ENCODE results near the gene COBLL1.

DNA sequence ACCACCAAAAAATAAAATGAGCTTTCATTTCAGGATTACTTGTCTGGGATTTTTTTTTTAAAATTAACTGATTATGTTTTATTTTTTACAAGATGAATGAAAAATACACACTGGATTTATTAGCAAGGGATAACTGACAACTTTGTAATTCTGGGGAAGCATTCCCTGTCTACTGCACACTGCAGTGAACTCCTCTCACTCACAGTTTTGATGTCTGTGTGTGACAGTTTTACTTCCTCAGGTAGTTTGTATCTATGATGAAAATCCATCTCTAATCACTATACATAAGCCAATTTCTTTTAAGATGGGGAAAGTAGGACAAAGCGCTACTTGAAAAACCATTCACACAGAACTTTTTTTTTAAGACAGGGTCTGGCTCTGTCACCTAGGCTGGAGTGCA is 94.5 kb downstream of the COBLL1 start:
- TF ChIP-seq, protein P1, sequence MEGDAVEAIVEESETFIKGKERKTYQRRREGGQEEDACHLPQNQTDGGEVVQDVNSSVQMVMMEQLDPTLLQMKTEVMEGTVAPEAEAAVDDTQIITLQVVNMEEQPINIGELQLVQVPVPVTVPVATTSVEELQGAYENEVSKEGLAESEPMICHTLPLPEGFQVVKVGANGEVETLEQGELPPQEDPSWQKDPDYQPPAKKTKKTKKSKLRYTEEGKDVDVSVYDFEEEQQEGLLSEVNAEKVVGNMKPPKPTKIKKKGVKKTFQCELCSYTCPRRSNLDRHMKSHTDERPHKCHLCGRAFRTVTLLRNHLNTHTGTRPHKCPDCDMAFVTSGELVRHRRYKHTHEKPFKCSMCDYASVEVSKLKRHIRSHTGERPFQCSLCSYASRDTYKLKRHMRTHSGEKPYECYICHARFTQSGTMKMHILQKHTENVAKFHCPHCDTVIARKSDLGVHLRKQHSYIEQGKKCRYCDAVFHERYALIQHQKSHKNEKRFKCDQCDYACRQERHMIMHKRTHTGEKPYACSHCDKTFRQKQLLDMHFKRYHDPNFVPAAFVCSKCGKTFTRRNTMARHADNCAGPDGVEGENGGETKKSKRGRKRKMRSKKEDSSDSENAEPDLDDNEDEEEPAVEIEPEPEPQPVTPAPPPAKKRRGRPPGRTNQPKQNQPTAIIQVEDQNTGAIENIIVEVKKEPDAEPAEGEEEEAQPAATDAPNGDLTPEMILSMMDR (IDR thresholded peaks at IDR 0.05), result no peak
- TF ChIP-seq POLR2A (IDR thresholded peaks at IDR 0.05), result no peak

All from right lobe of liver (tissue), 4 donors.